Breast epithelium (tissue), 3 donors: ENCODE data around the gene SLCO2B1.
"Not testable (repeated sequence)": the region's sequence is repeated elsewhere in the genome, so short reads cannot be mapped to it uniquely, and the experiment has no call there.

Experiments used
- CTCF ChIP-seq, 3 donors: fragments of 450-650 bp; IDR thresholded peaks; one replicate each; pipeline ENCODE4 v1.5.1; 2016 to 2017; ENCODE audit warnings: antibody characterized with exemption in 3 of 3, mild to moderate bottlenecking in 3 of 3, moderate library complexity in 3 of 3
- POLR2AphosphoS5 ChIP-seq, 3 donors: sonication (generic); formaldehyde crosslinking; IDR thresholded peaks; one replicate each; pipeline ENCODE4 v1.6.1; 2017; ENCODE audit warnings: antibody characterized with exemption in 3 of 3

GRCh38 chr11:75105967-75106681 lies 44.8 kb upstream of the SLCO2B1 start:
- TF ChIP-seq CTCF, POLR2AphosphoS5 (IDR thresholded peaks at IDR 0.05): not testable (repeated sequence)
